Fibroblast of peridontal ligament (primary cell): ENCODE measurements around the gene NPTX2.
A peak's percentile ranks its signal among the peaks of the same experiment; 100 is the strongest.

Experiments
- DNase-seq: peaks from one replicate; pipeline ENCODE4 v3.0.0-alpha.2; 2010; ENCODE audit errors: extremely low read depth

NPTX2 gene

DNA sequence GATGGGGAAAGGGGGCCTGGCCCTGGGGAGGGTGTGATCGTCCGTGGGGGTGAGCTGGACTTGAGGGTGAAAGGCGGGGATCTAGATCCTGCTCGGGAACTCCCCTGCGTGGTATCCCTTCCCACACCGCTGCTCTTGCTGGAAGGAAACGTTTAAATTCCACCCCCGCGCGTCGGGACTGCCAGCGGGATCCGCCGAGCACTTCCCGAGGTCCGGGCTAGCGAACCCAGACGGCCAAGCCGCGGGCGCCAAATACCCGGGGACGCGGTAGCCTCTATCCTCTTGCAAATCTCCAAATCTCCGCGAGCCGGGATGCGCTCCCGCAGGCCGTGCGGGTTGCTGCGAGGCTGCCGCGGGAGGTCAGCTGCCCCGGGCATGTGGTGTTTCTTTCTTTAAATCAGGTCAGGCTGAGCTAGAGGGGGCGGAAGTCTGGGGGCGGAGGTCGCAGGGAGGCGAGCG lies 904 bp downstream of the NPTX2 start:
- no peak for DNase-seq

DNA sequence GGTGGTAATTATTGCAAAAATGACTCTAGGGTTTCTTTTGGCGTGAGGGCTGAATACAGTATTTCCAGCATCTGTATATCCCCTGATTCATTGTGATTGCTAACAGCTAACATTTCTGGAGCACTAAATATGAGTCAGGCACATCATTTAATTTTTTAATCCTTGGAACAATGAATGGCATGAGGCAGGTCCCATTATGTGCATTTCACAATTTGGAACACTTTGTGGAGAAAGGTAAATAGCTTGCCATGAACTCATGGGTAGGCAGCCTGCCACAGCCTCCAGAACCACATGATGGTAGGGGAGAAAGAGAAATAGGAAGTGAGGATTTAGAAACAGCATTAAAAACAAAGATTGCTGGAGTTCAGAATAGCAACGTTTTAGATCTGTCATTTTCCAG lies 1.7 kb downstream of the NPTX2 start:
- DNase-seq: no peak

DNA sequence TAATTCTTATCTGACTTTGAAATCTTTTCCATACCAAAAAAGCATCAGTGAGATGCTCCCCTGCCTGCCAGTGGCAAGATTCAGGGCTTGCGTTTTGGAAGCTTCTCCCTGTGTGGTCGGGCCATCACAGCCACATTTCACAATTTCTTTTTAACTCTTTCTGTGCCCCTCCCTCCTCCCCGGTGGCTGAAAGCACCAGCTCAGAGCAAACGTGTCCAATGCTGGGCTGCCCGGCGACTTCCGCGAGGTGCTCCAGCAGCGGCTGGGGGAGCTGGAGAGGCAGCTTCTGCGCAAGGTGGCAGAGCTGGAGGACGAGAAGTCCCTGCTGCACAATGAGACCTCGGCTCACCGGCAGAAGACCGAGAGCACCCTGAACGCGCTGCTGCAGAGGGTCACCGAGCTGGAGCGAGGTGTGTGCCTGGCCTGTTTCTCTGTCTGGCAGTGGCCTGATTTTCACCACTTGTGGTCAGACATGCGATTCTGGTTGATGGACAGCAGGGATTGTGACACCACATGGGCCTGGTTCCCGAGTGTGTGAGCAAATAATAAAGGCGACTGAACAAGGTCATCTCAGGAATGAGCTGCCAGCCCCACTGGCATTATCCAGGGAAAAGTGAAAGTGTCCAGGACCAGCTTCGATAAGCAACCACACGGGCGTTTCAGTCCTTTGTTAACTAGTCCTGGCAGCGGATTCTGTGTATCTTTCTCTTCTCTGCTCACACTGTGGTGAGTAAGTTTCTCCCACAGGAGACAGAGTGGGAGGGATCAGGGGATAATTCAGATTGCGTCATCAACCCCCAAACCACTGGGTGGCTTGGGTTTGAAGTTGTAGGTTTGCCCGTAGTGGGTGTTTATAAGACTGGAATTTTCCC lies 2.6 kb downstream of the NPTX2 start:
- DNase-seq: peak; percentile 44

DNA sequence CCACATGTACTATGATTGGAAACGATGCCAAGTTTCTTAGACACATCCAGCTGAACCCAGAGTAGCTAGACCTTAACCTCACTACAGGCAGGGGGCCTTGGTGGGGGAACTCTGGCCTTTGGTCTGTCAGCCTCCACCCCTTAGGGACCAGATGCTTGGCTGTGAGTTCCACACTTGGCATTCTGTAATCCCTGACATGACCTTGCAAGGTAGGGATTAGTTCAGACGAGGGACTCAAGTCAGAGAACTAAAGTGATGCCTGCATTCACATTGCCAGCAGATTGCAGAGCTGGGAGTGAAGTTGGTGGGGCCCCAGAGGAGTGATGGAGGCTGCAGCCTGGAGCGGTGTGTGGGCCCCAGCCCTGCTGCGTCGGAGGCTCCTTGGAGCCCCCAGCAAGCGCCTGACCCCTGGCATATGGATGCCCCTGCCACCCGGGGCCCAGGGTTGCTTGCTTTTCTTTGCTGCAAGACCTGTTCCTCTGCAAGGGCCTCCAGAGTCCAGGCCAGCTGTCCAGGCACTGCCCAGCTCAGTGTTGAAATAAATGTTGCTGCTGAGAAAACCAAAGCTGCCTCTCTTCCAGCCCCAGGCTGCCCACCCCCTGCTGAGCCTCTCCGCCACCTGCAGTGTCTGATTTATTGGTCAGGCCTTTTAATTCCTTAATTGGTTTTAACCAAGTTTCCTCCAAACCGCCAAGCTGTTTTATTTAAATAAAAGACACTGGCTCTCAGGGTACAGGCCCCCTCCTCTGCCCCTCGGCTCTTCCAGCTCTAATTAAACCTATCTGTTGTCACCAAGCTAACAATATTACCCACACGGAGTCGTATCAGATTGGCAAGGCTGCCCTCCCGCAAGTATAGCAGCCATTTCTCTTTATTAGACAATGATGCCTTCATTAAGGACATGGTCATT lies 4.7 kb downstream of the NPTX2 start:
- DNase-seq: no peak

DNA sequence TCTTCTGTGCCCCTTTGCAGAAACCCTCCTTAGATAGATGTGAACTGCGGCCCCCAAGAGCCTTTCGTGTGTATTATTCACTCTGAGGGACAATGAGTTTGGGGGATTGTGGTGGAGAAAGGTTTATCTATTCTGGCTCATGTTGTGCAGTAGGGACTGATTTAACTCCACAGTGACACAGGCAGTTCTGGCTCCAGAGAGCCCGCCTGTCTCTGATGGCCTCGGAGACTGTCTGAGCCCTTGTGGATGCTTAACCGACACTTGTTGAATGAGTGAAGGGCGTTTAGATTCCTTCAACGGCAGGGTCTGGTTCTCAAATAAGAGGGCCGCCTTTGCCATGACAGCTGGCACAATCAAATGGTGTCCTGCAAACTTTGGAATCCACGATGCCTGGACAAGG lies 5.8 kb downstream of the NPTX2 start:
- DNase-seq: no peak

DNA sequence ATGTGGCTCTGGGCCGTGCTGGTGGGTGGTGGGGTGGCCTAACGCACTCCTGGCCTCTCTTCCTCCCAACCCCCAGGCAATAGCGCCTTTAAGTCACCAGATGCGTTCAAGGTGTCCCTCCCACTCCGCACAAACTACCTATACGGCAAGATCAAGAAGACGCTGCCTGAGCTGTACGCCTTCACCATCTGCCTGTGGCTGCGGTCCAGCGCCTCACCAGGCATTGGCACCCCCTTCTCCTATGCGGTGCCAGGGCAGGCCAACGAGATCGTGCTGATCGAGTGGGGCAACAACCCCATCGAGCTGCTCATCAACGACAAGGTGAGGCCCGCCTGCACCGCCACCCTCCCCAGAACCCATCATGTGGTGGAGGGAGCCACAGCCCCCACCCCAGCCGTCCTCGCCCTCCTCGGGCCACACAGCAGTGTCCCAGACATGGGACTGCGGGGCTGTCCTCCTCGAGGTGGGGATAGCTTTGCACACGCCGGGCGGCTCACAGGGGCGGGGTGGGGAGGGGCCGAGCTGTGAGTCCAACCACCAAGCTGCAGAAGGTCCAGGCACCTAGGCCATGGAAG lies 7.8 kb downstream of the NPTX2 start:
- DNase-seq: no peak

DNA sequence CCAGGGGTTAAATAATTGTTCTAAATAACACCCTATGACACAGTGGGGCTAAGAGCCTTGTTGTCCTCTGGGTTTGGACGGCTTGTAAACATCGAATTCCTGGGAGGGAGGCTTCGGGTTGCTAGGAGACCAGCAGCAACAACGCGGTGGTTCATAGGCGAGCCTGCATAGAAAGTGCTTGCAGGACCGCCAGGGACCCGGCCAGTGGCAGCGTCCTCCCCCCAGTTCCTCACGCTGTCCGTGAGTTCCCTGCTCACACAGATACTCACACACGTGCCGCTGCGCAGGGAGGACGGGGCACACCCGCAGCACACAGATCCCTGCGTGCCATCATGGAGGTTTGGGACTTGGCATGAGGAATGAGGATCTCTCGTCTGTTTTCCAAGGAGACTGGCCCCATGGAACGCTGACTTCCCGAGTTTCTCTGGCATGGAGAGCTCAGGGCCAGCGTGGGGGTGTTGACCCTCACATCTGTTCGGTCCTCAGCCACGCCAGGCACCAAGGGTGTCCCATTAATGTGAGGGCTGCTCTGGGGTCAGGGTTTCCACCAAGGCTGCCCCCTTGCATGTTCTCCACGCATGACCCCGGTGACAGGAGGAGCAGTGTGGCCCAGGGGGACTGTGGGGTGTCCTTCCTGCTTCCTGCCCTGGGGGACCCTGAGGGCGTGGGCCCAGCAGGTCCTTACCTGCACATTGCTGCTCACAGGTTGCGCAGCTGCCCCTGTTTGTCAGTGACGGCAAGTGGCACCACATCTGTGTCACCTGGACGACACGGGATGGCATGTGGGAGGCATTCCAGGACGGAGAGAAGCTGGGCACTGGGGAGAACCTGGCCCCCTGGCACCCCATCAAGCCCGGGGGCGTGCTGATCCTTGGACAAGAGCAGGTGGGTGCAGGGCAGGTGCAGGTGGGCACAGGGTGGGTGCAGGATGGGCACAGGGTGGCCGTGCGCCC lies 9.7 kb downstream of the NPTX2 start:
- DNase-seq: no peak

DNA sequence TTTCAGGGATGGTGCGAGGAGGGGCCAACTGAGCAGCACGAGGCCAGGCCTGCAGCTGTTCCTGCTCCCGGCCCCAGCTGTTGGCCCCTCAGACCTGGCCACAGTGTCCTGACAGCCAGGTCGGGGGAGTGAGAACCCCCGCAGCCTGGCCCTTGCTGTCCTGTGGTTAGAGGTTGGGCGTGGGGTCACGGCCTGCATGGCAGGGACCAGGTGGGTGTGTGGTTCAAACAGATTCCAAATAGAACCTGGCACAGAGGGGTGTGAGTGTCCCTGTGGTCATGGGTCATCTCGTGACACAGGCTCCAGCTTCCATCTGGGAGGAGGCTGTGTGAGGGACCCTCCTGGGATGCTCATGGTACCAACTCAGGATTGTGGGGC lies 10.3 kb downstream of the NPTX2 start:
- no peak for DNase-seq

DNA sequence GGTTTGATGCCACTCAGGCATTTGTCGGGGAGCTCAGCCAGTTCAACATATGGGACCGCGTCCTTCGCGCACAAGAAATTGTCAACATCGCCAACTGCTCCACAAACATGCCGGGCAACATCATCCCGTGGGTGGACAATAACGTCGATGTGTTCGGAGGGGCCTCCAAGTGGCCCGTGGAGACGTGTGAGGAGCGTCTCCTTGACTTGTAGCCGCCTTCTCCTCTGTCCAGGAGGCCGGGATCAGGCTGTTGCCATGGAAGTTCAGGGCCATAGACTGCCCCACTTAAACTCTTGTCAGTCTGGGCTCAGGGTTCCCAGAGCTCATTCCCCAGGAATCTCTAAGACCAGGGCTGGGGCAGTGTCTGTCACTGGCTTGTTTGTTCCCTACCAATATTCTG lies 11.3 kb downstream of the NPTX2 start:
- no peak for DNase-seq

DNA sequence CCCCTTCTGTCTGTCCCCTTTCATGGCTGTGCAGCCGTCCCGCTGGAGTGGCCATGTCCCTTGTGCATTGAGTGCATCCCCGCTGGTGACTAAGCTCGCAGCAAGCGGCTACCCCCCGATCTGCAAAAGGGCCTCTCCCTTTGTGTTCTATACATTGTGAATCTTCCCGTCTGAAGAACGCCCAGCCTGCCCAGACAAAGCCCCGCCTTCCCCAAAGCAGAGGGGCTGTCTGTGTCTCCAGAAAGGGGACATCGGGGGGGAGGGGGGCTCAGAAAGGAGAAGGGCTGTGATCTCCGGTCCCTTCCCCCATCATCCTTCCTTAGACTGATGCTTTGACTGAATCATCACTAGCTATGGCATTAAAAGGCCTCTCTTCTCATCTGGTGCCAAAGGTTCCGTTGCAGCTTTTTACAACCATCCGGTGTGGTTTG lies 11.9 kb downstream of the NPTX2 start:
- DNase-seq: no peak

DNA sequence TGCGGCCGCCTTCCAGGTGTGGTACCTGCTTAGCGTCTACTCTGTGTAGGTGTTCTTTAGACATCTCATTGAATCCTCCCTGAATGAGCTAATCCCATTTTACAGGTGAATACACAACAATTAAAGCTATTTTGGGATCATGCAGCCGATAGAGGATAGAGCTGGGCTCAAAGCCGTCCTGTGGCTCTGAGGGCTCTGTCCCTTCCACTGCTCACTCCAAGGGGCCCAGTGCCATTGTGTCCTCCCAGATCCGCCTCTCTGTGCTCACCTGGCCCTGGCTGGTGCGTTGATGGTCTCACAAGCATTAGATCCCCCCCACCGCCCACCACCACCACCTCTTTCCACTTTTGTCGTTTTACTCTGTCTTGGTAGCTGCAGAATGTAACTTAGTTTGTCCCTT lies 13.1 kb downstream of the NPTX2 start:
- DNase-seq: no peak

DNA sequence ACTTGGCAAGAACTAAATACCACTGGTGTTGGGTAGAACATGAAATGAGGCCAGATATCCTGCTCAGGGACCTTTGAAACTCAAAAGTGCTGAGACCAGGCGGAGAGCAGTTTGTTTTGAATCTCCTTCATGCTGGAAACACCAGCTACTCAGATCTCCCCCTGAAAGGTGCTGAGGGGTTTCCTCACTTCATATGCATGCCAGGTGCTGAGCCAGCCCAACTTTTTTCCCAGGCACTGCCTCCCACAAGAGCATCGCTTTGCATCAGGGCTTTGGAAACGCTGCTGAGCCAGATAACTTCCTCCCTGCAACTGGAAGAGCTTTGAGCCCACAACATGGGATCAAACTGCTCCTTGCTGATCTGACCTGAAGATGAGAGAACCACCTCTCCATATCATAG lies 13.7 kb downstream of the NPTX2 start:
- DNase-seq: no peak

DNA sequence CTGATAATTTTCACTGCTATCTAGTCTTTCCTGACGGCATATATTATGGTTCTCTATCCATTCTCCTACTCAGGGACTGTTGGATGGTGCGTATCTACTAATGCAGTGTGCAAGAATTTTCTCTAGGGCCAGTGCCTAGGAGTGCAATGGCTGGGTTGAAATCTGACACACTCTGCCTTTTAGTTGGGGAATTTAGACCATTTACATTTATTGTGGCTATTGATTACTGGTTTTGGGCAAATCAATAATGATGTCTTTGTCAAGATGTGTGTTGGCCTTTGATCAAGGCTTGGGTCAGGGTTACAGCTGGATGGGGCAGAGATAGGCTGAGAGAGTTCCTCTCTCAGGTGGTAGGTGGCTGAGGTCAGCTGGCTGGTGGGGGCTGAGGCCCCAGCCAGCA lies 21.8 kb downstream of the NPTX2 start:
- no peak for DNase-seq

DNA sequence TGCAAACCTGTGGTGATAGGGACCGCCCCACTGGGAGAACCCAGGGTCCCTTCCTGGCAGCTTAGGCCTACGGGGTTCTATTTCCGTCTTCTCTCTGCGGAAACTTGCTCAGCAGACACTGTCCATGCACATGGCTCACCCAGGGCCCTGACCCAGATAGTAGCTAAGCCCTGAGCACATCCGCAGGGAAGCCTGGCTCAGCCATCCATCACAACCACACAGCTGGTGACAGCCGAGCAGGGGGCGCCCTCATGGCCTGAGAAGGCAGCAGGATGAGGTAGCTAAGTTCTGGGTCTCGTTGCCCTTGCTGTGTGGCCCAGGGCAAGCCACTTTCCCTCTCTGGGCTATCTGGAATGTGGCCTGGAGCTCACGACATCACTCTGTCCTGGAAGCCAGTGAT lies 23.3 kb downstream of the NPTX2 start:
- DNase-seq: no peak

DNA sequence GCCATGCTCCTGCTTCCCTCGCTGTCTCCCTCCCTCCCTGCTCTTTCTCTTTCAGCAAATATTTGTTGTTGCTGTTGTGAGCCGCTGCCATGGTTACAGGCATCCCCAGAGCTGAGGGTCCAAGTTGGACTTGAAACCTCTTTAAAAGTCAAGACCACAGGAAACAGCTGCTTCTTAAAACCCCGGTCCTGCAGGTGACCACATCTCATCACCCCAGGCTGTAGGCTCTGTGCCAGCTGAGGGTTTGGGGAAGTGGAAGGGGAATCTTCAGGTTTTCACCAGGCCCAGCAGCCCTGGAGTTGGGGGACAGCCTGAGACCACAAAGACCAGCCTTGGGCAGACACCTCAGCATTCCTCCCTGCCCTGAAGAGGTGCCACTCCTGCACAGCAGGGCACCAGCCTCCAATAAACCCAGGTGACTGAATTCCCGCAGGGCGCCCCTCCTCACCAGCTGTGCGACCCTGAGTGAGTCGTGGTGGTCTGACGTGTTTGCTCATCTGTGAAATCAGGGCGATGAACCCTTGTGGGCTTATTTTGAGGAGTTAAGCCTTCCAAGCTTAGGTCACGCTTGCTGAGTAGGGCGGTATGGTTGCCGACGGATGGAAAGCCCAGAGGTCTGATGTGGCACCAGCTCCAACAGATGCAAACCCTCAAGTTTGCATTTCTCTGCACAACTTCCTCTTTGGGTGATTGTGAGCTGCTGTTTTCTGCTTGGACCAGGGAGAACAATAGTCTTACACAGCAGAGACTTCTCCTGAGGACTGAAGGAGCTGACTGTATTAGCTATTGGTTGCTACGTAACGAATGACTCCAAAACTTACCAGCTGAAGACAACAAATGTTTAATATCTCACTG lies 24.8 kb downstream of the NPTX2 start:
- no peak for DNase-seq

DNA sequence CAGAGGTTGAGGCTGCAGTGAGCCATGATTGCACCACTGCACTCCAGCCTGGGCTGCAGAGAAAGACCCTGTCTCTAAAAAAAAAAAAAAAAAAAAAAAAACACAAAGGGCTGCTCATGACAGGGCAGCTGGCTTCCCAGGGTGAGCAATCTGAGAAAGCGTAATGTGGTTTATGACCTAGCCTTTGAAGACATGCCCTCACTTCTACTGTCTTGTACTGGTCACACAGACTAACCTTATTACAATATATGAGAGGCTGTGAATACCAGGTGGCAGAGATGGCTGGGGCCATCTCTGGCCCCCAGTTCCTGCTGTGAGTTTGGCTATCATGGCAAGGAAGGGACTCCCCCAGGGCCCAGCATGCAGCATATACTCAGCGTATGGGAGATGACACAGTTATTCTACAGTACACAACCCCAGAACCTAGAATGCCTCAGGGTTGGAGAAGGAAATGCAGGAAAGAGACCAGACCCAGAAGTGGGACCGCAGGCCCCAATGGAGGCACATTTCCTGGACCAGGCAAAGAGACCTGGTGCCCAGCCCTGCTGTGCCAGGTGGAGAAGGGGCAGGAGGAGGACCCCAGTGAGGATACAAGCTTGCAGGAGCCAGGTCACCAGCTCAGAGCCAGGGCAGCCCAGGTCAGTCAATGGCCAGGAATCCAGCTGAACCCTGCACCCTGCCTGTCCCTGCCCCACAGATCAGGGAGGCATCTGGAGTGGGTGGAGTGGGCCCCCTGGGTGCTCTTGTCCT lies 26.3 kb downstream of the NPTX2 start:
- DNase-seq: no peak

DNA sequence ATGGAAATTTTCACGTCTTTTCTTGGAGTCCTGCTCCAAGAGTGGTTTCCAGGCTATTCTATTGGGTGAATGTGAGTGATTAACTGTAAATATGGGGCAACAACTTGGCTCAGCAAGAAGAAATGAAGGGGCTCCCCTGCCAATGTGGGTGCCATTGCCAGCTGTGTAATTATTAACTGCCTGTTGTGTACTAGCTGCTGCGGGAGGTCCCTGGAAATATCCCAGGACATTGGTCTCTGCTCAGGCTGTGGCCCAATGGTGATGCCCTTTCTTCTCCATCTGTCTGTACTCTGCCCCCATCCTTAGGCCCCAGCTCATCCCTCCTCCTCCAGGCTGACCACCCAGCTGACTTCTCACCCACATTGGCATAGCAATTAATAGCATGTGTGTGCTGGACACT lies 29.4 kb downstream of the NPTX2 start:
- no peak for DNase-seq

DNA sequence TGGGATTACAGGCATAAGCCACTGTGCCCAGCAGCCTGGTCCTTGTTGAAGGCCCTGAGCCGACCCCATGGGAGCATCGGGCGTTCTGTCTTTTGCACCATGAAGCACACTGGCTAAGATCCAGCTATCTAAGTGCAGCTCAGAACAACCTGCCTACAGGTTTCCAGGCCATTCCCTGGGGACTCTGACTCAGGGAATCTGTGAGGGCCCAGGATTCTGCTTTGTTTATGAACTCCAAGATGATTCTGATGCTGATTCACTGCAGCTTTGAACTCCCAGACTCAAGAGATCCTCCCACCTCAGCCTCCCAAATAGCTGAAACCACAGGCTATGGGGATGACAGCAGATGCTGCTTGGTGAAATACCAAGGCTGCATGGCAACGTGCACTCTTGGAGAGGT lies 30.2 kb downstream of the NPTX2 start:
- DNase-seq: no peak

DNA sequence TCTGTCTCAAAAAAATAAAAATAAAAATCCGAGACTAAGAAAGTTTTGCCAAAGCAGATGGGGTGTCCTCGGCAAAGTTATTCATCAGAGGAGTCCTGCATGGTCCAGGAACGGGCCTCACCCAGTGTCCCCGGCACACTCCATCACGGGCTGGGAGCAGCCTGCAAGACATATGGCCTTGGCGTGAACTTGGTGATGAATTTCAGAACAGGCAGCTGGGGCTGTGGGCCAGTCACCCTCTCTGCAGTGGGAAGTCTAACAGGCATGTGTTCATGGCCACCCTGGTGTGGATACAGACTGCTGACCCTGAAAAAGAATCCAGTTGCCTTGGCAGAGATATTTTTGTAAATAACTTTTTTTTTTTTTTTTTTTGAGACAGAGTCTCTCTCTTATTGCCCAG lies 34.7 kb downstream of the NPTX2 start:
- no peak for DNase-seq
